Uterus (tissue), 4 donors: ENCODE results near the gene ZNF219. TPM values are rescaled to one million over a fixed set of nuclear protein-coding genes. Genes with fewer than 3 reads are reported as not detected.
A peak's percentile ranks its signal among the peaks of the same experiment; 100 is the strongest.

ENCODE experiments used
- DNase-seq, 2 donors: peaks; one replicate each; pipeline ENCODE4 v3.0.0-alpha.2; 2019 to 2020
- H3K27ac ChIP-seq, 2 donors: fragments of 200-600 bp; sonication (generic); 1 replicate in 1 of 2; 2 replicates in 1 of 2; pipeline ENCODE4 v1.5.1; 2016 to 2018
- H3K27me3 ChIP-seq, 2 donors: fragments of 200-600 bp; sonication (generic); one replicate each; pipeline ENCODE4 v1.5.1; 2018 to 2019; ENCODE audit warnings: control low read depth in 1 of 2
- H3K36me3 ChIP-seq, 2 donors: fragments of 200-600 bp; sonication (generic); one replicate each; pipeline ENCODE4 v1.5.1; 2019; ENCODE audit warnings: control low read depth in 1 of 2
- H3K4me1 ChIP-seq, 2 donors: fragments of 200-600 bp; sonication (generic); one replicate each; pipeline ENCODE4 v1.5.1; 2018 to 2019; ENCODE audit warnings: control low read depth in 1 of 2
- H3K4me3 ChIP-seq, 2 donors: fragments of 200-600 bp; sonication (generic); 1 replicate in 1 of 2; 2 replicates in 1 of 2; pipeline ENCODE4 v1.5.1; 2018 to 2019; ENCODE audit warnings: mild to moderate bottlenecking in 1 of 2
- H3K9me3 ChIP-seq, 2 donors: fragments of 200-600 bp; sonication (generic); one replicate each; pipeline ENCODE4 v1.5.1; 2019; ENCODE audit warnings: control low read depth in 1 of 2
- CTCF ChIP-seq, 4 experiments: fragments of 200-600 bp in 2 of 4; fragments of 450-650 bp in 2 of 4; sonication (generic) in 2 of 4; IDR thresholded peaks; one replicate each; pipeline ENCODE4 v1.5.1; 2016 to 2019; ENCODE audit warnings: antibody characterized with exemption in 4 of 4, mild to moderate bottlenecking in 2 of 4, moderate library complexity in 1 of 4
- POLR2A ChIP-seq, 2 donors: fragments of 450-650 bp; IDR thresholded peaks; one replicate each; pipeline ENCODE4 v1.6.1; 2016; ENCODE audit warnings: antibody characterized with exemption in 2 of 2, mild to moderate bottlenecking in 1 of 2, moderate library complexity in 1 of 2
- intact Hi-C: fragments of 100-400 bp; cut with DNase I; formaldehyde crosslinking; loops from one replicate; pipeline ENCODE4 v1.15.1; 2023; ENCODE audit warnings: low total_unique reads
- total RNA-seq, 4 donors: library from RNA; depleted of rRNA in 3 of 4; stranded (reverse); fragments of >200 nt in 3 of 4; gene quantifications; one replicate each; pipeline versions ENCODE4 v1.1.0 to v1.2.4, GENCODE V29; 2014 to 2023
- donor health status: DM: yes; HTN: yes; CAD: no.

Gene ZNF219
- total RNA-seq, 4 donors from 2014 or later, result 7.4 to 56.8 (median 15.9) TPM

- Histone ChIP-seq H3K36me3 (no peaks in the 10 kb centered on the region), H3K4me1 (peaks cover 6 to 12% of the 10 kb centered on the region in 2 donors), H3K9me3 (no peaks in the 10 kb centered on the region), H3K27me3 (no peaks in the 10 kb centered on the region), H3K4me3 (peak overlapping the region; percentile 61 to 77), H3K27ac (peak overlapping the region; percentile 97)
- DNase-seq, result no peak
- no peak for TF ChIP-seq POLR2A (IDR thresholded peaks at IDR 0.05)
- TF ChIP-seq CTCF (IDR thresholded peaks at IDR 0.05), result no peak
- intact Hi-C loops, result no loop called here
Observed at GRCh38 chr14:21098892-21099595, 589 bp upstream of the ZNF219 start.

GRCh38 chr14:21097636-21098075, 799 bp downstream of the ZNF219 start:
- TF ChIP-seq CTCF (IDR thresholded peaks at IDR 0.05) (no peak), POLR2A (IDR thresholded peaks at IDR 0.05) (no peak)

GRCh38 chr14:21096978-21097635, 1.3 kb downstream of the ZNF219 start:
- TF ChIP-seq CTCF (IDR thresholded peaks at IDR 0.05) (no peak), POLR2A (IDR thresholded peaks at IDR 0.05) (no peak)
- no peaks in the 10 kb centered on the region for H3K9me3 ChIP-seq
- H3K4me1 ChIP-seq, result peaks cover 6 to 8% of the 10 kb centered on the region in 2 donors
- H3K36me3 ChIP-seq, result no peaks in the 10 kb centered on the region
- intact Hi-C loops, result no loop called here
- H3K27me3 ChIP-seq, result no peaks in the 10 kb centered on the region
- H3K27ac ChIP-seq, result peak overlapping the region; percentile 97
- peak overlapping the region; percentile 39 to 54 for H3K4me3 ChIP-seq
- DNase-seq, result no peak

More at GRCh38 chr14:21097636-21098075, 799 bp downstream of the ZNF219 start:
- DNase-seq, result peak in 1 of 2 donors; percentile 41
- Histone ChIP-seq H3K9me3 (no peaks in the 10 kb centered on the region), H3K36me3 (no peaks in the 10 kb centered on the region), H3K4me1 (peaks cover 6 to 8% of the 10 kb centered on the region in 2 donors), H3K27ac (peak overlapping the region; percentile 97), H3K4me3 (peak overlapping the region; percentile 39 to 54), H3K27me3 (no peaks in the 10 kb centered on the region)
- intact Hi-C loops, result no loop called here

- Histone ChIP-seq H3K4me1 (peaks cover 6 to 8% of the 10 kb centered on the region in 2 donors), H3K36me3 (no peaks in the 10 kb centered on the region), H3K4me3 (no peak overlapping the region), H3K27ac (peak overlapping the region; percentile 97), H3K27me3 (no peaks in the 10 kb centered on the region), H3K9me3 (no peaks in the 10 kb centered on the region)
- no peak for TF ChIP-seq POLR2A (IDR thresholded peaks at IDR 0.05)
- no peak for TF ChIP-seq CTCF (IDR thresholded peaks at IDR 0.05)
- DNase-seq, result no peak
- intact Hi-C loops, result no loop called here
Observed at GRCh38 chr14:21096438-21096837, 2.0 kb downstream of the ZNF219 start.
